GM19099 (cell line): ENCODE data around the gene IGSF11.

Experiments used
- POLR2A ChIP-seq: IDR thresholded peaks from 3 replicates; pipeline ENCODE4 v1.6.1; 2011; ENCODE audit warnings: low read depth; ENCODE audit not compliant: insufficient read length; ENCODE audit errors: extremely low read depth

Gene IGSF11

DNA sequence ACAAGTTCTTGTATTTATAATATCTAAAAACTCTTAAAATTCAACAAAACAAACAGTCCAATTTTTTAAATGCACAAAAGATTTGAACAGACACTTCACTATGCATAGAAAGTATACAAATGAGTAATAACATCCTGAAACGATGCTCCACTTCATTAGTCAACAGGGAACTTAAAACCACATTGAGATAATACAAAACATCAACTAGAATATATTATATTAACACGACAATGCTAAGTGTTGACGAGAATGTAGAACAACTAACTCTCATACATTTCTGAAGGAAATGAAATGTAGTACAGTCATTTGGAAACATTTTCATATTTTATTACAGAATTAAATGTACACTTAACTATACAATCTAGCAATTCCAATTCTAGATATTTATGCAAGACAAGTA lies 93.4 kb downstream of the IGSF11 start:
- TF ChIP-seq POLR2A: no peak

DNA sequence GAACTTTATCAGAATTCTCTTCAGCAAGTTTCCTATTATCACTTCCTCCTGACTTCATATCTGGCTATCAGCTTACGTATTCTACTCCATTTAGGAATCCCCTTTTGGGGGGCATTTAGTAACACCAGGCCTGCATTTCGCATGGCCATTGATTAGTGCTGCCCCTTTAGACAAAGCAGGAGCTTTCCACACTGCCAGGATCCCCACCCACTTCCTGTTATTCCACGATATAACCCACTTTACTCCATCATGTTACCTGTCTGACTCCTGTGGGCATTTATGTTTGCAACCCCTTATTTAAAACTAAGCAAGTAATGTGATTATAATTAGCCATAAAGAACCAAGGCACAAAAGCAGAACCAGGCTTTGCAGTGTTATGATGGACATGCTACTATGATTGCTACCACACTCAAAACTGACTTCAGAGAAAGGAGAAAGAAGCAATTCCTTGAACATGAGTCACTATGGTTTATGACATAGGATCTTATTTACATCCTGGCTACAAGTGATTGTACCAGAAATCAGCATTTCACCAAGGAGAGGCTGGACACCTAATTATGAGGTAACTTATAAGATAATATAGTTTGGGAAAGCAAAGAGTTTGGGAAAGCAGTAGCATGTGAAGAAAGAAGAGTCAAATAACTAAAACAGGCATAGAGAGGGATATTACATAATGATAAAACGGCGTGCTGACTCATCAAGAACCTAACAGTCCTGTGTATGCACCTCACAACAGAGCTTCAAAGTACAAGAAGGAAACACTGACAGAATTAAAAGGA lies 96.3 kb downstream of the IGSF11 start:
- no peak for TF ChIP-seq POLR2A

DNA sequence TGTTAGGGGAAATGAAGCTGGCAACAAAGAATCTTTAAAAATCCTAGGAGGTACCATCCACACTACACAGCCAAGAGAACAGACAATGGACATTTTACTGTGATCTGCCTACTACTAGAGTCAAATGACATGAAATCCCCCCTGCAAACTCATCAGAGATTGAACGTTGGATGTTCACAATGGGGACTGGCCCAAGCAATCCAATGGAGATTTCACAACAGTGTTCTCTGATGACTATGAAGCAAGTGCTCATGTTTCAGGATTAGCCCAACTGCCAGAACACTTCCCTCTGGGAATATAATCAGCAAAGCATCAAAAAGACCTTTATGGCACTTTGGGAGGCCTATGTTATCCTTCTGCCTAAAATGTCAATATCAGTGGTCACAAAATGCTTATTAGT lies 97.8 kb downstream of the IGSF11 start:
- no peak for TF ChIP-seq POLR2A

DNA sequence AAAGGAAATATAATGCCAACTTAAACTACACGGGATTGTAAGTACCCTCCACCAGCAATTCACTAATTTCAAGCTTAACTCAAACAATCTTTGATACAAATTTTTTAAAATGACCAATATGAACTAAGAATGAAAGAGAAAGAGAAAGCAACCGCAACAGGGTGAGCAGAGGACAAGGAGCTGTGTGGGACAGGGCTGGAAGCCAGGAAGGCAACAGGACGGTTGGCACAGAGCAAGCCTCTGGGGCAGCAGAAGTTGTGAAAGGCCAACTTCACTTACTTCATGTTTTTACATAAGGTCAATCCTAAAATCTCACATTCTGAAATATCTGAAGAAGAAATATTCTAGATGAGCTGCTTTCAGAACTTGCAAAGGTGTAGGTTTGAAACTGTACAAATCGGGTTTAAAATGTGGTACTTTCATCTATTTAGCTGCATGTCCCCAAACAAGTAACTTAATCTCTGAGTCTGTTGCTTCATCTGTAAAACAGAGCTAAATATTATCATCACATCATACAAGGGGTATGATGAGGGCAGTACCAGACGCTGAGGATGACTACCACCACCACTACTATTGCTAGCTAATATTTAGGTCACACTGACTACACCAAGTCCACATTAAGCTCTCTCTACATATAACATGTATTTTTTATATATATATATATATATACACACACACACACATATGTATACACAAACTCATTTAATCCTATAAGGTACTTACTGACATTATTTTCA lies 101.7 kb downstream of the IGSF11 start:
- TF ChIP-seq POLR2A: no peak

DNA sequence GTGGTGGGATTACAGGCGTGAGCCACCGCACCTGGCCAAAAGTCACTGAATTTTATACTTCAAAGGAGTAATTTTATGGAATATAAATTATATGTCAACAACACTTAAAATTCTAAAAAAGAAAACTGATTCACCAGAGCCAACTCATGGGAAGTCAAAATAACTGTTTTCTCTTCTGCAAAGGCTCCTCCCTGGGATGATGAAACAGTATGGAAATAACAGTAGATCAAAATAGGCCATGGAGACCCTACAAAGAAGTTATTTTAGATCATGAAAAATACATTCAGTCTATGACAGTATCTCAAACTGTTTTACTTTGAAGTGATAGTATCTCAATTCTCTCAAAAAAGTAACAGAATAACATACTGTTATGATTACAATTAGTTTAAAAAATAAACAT lies 102.7 kb downstream of the IGSF11 start:
- TF ChIP-seq POLR2A: no peak

DNA sequence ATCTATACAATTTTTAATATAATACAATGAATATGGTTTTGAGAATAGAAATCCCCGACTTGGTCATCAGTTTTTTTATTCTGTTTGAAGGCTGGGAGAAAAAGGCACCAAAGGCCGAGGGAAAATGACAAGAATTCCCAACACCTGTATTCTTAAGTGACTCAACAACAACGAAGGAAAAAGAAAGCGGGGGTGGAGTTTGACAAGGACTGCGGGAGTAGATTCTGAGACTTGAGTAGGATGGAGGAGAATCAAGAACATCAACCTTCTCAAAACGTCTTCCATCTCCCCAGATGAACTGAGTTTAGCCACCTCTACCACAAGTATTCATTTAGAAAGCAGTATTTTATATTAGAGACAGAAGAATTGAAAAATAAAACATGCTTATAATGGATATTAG lies 107.2 kb downstream of the IGSF11 start:
- no peak for TF ChIP-seq POLR2A

DNA sequence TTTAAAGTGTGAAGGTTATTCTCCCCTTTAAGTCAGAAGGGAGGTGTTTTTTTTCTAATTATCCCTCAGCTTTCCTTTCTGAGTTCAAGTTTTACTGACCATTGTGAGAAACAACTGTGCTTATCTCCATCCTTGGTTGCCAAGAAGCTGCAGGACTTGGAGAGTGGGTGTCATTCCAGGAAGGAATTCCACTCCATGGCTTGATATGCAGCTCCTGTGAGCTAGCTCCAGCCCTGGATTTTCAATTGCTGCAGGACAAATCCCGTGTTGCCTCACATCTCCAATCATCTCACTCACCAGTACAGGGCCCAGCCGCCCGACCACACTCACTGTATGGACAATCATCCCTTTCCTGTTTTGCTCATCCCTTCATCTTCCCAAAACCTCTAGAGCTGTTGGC lies 122.5 kb downstream of the IGSF11 start:
- no peak for TF ChIP-seq POLR2A

DNA sequence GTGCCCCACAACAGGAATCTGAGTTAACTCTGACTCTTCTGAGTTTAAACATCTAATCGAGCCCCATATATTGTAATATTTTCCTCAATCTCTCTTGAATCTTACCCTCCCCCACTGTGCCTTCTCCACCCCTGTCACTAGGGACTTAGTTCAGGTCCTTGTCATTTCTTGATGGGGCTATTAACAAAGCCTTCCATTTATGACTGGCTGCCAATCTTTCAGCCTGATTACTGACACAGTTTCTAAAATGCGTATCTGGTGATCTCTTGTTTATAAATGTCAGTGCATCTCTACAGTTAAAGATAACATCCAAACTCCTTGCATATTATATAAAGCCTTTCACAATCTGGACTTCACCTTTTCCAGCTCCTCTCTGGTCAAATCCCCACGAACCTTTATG lies 124.3 kb downstream of the IGSF11 start:
- TF ChIP-seq POLR2A: no peak

DNA sequence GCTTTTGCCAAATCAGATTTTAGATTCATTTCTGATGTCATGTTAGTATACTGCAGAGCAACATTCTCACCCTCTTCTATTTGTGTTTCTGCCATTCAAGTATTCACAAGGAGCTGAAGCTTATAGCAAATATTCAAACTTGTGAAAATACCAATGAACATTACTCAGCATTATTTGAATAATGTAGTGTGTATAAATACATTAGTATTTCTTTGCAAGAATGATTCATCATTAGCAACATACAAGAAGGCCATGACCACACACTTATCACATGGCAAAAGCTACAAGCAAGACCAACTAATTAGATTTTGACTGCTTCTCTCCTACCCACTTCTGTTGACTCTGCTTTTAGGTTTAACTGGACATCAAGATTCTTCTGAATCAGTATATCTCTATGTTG lies 124.9 kb downstream of the IGSF11 start:
- TF ChIP-seq POLR2A: no peak

DNA sequence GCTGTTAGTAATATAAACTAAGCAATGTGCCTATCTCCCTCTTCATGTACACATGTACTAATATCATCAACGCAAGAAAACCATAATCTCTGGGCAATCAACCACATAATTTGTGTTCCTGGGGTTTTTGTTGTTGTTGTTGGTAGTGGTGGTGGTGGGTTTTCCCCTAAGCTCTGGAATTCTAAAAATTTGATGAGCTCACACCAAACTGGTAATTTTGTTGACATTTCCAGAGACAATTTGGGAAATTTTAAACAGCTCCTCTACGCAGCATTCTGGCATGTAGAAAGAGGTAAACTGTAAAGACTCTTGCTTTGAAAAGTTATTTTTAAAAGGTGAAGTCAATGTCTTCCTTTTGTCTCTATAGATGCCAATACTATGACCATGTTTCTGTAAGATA lies 126.7 kb downstream of the IGSF11 start:
- no peak for TF ChIP-seq POLR2A

DNA sequence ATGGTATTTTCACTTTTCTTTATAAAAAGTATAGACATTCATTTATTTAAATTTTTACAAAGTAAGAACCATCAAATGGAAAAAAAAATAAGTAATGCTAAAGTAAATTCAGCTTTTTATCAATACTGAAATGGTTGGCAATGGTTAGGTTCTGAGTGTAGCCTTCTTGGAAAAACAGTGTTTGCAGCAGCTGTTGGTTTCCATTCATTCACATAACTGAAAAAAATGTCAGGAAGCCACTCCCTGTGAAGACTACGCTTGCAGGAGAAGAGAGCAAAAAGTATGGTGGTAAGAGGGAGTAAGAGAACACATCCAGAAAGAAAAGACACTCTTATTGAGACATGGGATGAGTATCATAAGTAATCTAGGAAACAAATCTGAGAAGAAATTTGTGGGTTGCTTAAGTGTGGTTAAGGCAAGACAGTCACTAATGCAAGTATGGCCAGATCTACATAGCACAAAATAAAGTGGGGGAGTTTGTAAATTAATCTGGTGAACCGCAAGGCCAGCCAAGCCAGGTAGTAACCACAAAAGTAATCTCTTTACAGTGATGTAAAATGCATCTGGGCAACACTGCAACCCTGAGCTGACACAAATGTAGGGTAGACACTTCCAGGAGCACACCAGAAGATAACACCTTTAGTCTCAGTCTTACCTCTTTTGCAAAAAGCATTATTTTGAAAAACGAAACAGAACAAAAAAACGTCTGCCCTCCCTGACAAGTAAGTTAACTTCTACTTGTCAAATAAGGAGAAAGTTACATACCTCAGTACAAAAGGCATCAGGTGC lies 133.7 kb downstream of the IGSF11 start:
- no peak for TF ChIP-seq POLR2A

DNA sequence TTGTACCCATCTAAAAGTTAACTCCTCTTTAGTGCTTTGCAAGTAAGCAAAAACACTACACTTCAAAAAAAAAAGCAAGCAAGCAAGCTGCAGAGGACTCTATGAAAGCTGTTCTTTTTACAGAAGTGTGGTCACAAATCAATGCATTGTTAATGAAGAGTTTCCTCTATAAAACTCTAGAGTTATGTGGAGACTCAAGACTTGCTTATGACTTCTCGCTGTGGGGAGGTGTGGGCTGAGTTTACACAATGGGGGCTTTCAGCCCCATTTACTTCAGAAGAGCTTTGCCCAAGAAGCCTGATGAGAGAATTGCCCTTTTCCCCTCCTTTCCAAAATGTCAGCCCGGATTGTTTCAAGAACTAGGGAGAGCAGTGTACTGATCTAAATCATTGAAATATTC lies 144.4 kb downstream of the IGSF11 start:
- no peak for TF ChIP-seq POLR2A

DNA sequence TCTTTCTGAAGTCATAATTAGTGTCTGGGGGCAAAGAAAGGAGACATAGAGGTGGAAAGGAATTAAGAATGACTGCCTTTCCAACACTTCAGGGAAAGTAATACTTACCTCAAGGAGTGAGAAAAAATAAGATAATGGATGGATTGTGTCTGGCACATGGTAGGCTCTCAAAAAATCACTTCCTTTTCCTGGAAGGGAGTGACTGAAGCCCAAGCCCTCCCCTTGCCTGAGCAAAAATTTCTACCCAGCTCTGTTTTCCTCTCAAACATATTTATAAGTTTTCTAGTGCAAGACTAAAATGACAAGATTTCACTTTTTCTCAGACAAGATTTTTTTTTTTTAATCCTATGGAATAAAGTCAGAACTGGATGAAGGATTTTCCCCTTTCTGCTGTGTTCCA lies 145.0 kb downstream of the IGSF11 start:
- no peak for TF ChIP-seq POLR2A

DNA sequence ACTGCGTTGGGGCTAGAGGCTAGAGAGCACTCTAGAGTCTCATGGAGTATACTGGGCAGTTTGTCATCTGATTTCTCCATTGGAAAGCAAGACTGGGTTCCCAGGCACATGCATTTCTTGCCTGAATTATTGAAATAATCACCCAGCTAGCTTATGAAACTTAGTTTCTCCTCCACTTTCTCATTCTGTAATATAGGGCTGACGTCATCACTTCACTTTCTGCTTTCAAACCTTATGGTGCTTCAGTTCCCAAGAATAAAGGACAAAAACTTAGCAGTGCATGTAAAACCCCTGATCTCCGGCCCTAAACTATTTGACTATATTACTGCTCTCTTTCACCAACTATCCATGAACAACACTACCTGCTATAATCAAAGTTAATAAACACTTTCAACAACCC lies 147.9 kb downstream of the IGSF11 start:
- TF ChIP-seq POLR2A: no peak

DNA sequence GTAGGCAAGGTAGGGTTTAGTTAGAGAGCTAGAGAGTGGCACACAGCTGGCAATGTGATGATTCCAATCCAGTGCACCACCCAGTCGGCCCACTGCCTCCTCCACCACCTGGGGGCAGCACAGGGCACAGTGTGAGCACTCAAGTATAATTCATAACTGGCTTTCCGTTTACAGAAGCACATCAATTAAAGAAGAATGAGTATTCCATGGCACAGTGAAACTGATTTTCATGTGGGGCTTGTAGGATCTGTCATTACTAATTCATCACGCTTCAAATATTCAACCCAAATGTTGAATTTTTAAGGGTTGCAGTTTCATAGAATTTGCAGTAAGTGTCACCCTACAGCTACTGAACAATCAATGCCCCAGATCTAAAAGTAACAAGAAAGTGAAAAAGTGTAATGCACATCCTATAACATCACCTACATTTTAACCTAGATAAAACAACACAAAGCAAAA lies 149.9 kb downstream of the IGSF11 start:
- no peak for TF ChIP-seq POLR2A

DNA sequence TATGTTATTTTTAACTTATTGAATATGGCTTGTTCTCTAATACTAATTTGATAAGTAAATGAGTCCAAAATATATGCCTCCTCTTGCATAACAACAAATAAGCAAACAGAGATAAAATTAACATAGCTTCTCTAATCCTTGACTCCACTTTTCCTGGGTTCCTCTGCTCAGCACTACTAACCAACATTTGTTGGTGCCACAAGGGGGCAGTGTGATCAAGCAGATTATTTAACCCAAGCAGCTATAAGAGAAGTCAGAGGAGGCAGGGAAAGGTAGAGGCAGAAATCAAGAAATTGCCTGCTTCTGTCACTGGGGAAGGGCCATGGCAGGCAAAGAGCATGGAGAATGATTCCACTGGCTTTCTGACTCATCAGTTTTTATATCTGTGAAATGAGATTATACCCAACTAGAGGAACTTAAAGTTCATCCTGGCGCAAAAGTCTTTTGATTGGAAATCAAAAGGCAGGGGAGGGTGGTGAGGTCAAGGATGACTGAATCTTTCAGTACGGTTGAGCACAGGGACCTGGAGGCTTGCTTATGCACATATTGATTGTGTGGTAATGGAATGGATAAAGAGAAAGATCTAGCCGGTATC lies 152.2 kb downstream of the IGSF11 start:
- TF ChIP-seq POLR2A: no peak

DNA sequence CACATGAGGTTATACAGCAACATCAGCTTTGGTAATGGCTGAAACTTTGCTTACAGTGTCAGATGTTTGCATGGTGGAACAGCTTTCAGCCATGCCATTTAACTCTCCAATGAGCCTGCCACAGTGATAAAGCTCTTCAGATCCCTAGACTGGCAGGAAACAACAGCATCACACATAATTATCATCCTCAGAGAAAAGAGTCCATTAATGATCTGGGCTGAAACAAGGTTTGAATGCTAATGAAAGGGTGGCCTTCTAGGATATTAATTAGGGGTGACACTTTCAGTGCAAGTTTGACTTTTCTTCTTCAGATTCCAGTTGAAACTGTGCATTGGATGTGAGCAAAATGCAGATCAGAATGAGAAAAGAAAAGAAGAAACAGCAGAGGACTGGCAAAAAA lies 166.6 kb downstream of the IGSF11 start:
- TF ChIP-seq POLR2A: no peak
